Activated CD8-positive, alpha-beta T cell treated with anti-CD3 and anti-CD28 coated beads for 36 hours (primary cell): Measurements from ENCODE around the gene SFXN5. TPM values are rescaled to one million over a fixed set of nuclear protein-coding genes. Genes with fewer than 3 reads are reported as not detected.

ENCODE experiments used
- ATAC-seq: fragments of 200-7000 bp; cut with Tn5 transposase; one replicate; pipeline ENCODE4 v1.10.0; 2021; ENCODE audit warnings: mild to moderate bottlenecking, moderate library complexity
- CTCF ChIA-PET: fragments of 350-600 bp; sonication (Branson Sonifier 250); formaldehyde crosslinking; loops from one replicate; lab custom pipeline; 2021; ENCODE audit warnings: antibody characterized with exemption; lab: Charles Lee
- POLR2A ChIA-PET: fragments of 350-600 bp; sonication (Branson Sonifier 250); formaldehyde crosslinking; loops from one replicate; lab custom pipeline; 2021; ENCODE audit warnings: antibody characterized with exemption; lab: Charles Lee
- DNase-seq: peaks from one replicate; pipeline ENCODE4 v3.0.0-alpha.2; 2020
- H3K27ac Mint-ChIP-seq: one replicate; pipeline ENCODE4 v1.8.0; 2021; ENCODE audit warnings: mild to moderate bottlenecking, mixed read lengths
- H3K27me3 Mint-ChIP-seq: one replicate; pipeline ENCODE4 v1.8.0; 2021; ENCODE audit warnings: mixed read lengths
- H3K36me3 Mint-ChIP-seq: one replicate; pipeline ENCODE4 v1.8.0; 2021; ENCODE audit warnings: low read depth, mixed read lengths
- H3K4me1 Mint-ChIP-seq: one replicate; pipeline ENCODE4 v1.8.0; 2021; ENCODE audit warnings: low read depth, mixed read lengths
- H3K4me3 Mint-ChIP-seq: one replicate; pipeline ENCODE4 v1.8.0; 2021; ENCODE audit warnings: mild to moderate bottlenecking, moderate library complexity, mixed read lengths
- H3K9me3 Mint-ChIP-seq: one replicate; pipeline ENCODE4 v1.8.0; 2021; ENCODE audit warnings: mixed read lengths
- intact Hi-C: fragments of 100-400 bp; cut with micrococcal nuclease; formaldehyde crosslinking; loops from one replicate; pipeline ENCODE4 v1.10.0; 2022
- total RNA-seq, 2 experiments: library from RNA; stranded (reverse); gene quantifications; one replicate each; pipeline ENCODE4 v1.2.3, GENCODE V29; 2021
- TF ChIP-seq, protein P1 (sequence below): fragments of 200-600 bp; IDR thresholded peaks from one replicate; pipeline ENCODE4 v1.8.0; 2022; ENCODE audit warnings: antibody characterized with exemption, mild to moderate bottlenecking

Gene SFXN5
- total RNA-seq, 2 experiments from 2014 or later, result 7.4 to 9.6 TPM

- intact Hi-C loops, result no loop called here
- TF ChIP-seq, protein P1, sequence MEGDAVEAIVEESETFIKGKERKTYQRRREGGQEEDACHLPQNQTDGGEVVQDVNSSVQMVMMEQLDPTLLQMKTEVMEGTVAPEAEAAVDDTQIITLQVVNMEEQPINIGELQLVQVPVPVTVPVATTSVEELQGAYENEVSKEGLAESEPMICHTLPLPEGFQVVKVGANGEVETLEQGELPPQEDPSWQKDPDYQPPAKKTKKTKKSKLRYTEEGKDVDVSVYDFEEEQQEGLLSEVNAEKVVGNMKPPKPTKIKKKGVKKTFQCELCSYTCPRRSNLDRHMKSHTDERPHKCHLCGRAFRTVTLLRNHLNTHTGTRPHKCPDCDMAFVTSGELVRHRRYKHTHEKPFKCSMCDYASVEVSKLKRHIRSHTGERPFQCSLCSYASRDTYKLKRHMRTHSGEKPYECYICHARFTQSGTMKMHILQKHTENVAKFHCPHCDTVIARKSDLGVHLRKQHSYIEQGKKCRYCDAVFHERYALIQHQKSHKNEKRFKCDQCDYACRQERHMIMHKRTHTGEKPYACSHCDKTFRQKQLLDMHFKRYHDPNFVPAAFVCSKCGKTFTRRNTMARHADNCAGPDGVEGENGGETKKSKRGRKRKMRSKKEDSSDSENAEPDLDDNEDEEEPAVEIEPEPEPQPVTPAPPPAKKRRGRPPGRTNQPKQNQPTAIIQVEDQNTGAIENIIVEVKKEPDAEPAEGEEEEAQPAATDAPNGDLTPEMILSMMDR, result no peak
- ChIA-PET POLR2A (no interaction called here), CTCF (no interaction called here)
- no peak overlapping the region for H3K27ac Mint-ChIP-seq
- ATAC-seq, result no peak
- H3K36me3 Mint-ChIP-seq, result no peaks in the 10 kb centered on the region
- DNase-seq, result no peak
- H3K9me3 Mint-ChIP-seq, result no peaks in the 10 kb centered on the region
- no peaks in the 10 kb centered on the region for H3K27me3 Mint-ChIP-seq
- H3K4me1 Mint-ChIP-seq, result no peaks in the 10 kb centered on the region
- no peak overlapping the region for H3K4me3 Mint-ChIP-seq
Measured at GRCh38 chr2:73020306-73020656, 51.2 kb downstream of the SFXN5 start.

GRCh38 chr2:73018188-73018825 lies 53.2 kb downstream of the SFXN5 start:
- Mint-ChIP-seq H3K9me3 (no peaks in the 10 kb centered on the region), H3K4me1 (no peaks in the 10 kb centered on the region), H3K4me3 (no peak overlapping the region), H3K27ac (no peak overlapping the region), H3K27me3 (no peaks in the 10 kb centered on the region), H3K36me3 (no peaks in the 10 kb centered on the region)
- intact Hi-C loops, result no loop called here
- TF ChIP-seq, protein P1, result no peak
- DNase-seq, result no peak
- ChIA-PET CTCF (no interaction called here), POLR2A (no interaction called here)
- ATAC-seq, result no peak

DNA sequence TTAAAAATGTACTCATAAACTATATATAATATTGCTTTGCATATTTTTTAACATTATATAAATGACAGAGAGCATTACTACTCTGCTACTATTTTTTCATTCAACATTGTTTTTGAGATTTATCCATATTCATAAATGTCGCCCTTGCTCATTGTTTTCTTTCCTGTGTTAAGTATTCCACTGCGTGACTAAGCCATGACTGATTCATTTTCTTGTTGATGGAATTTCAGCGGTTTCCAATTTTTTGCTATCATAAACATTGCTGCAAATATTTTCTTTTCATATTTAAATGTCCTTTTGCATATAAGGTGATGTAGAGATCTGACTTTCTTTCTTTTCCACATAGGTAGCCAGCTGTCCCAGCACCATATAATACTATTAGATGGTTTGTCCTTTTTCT lies 57.6 kb downstream of the SFXN5 start:
- Mint-ChIP-seq H3K27me3 (no peaks in the 10 kb centered on the region), H3K4me3 (no peak overlapping the region), H3K9me3 (no peaks in the 10 kb centered on the region), H3K4me1 (no peaks in the 10 kb centered on the region), H3K27ac (no peak overlapping the region), H3K36me3 (no peaks in the 10 kb centered on the region)
- DNase-seq (no peak), ATAC-seq (no peak)
- TF ChIP-seq, protein P1, result no peak
- CTCF ChIA-PET, result no interaction called here
- POLR2A ChIA-PET, result no interaction called here
- intact Hi-C loops, result no loop called here

- Mint-ChIP-seq H3K4me1 (no peaks in the 10 kb centered on the region), H3K36me3 (no peaks in the 10 kb centered on the region), H3K27ac (no peak overlapping the region), H3K4me3 (no peak overlapping the region), H3K9me3 (no peaks in the 10 kb centered on the region), H3K27me3 (no peaks in the 10 kb centered on the region)
- ChIA-PET POLR2A (no interaction called here), CTCF (interaction anchor here (1.0 kb wide), 1 partner anchor 16 kb away, joined by 3 read pairs; no protein-coding TSS in a partner anchor)
- TF ChIP-seq, protein P1, result no peak
- intact Hi-C loops, result no loop called here
- ATAC-seq (no peak), DNase-seq (no peak)
Measured at GRCh38 chr2:73009177-73009839, 62.2 kb downstream of the SFXN5 start.

DNA sequence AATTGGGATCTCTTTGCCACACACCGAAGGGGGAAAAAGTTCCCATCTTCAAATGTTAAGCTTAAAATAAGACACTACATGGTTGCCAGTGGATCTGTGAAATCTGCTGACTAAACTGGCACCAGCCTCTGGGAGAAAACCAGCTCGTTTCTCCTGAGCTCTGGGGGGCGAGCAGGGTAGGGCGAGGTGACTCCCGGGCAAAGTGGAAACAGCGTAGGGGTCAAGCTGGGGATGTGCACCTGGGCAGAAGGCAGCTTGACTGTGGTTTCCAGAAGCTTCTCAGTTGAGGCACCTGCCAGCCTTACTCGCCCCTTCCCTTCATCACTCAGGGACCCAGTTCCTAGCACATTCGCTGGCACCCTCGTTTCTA lies 62.8 kb downstream of the SFXN5 start:
- no peaks in the 10 kb centered on the region for H3K4me1 Mint-ChIP-seq
- ATAC-seq (no peak), DNase-seq (no peak)
- H3K4me3 Mint-ChIP-seq, result no peak overlapping the region
- CTCF ChIA-PET, result interaction anchor here (1.0 kb wide), 1 partner anchor 15 kb away, joined by 3 read pairs; no protein-coding TSS in a partner anchor
- intact Hi-C loops, result no loop called here
- no peaks in the 10 kb centered on the region for H3K27me3 Mint-ChIP-seq
- TF ChIP-seq, protein P1, result no peak
- H3K9me3 Mint-ChIP-seq, result no peaks in the 10 kb centered on the region
- no peaks in the 10 kb centered on the region for H3K36me3 Mint-ChIP-seq
- POLR2A ChIA-PET, result no interaction called here
- no peak overlapping the region for H3K27ac Mint-ChIP-seq
